Hepatocyte (in vitro differentiated cells): ENCODE measurements around the gene MEGF11.

ENCODE experiments used
- CTCF ChIP-seq: fragments of 200-600 bp; sonication (generic); IDR thresholded peaks from 2 replicates; pipeline ENCODE4 v1.5.1; 2016; ENCODE audit warnings: antibody characterized with exemption, mild to moderate bottlenecking; ENCODE audit not compliant: poor library complexity
- EZH2 ChIP-seq: fragments of 200-600 bp; sonication (generic); IDR thresholded peaks from 2 replicates; pipeline ENCODE4 v1.6.1; 2016; ENCODE audit warnings: antibody characterized with exemption, mild to moderate bottlenecking, borderline replicate concordance
- EZH2phosphoT487 ChIP-seq: fragments of 200-600 bp; sonication (generic); IDR thresholded peaks from one replicate; pipeline ENCODE4 v1.6.1; 2018; ENCODE audit warnings: antibody characterized with exemption, mild to moderate bottlenecking, low read depth, moderate library complexity; ENCODE audit not compliant: unreplicated experiment, severe bottlenecking

DNA sequence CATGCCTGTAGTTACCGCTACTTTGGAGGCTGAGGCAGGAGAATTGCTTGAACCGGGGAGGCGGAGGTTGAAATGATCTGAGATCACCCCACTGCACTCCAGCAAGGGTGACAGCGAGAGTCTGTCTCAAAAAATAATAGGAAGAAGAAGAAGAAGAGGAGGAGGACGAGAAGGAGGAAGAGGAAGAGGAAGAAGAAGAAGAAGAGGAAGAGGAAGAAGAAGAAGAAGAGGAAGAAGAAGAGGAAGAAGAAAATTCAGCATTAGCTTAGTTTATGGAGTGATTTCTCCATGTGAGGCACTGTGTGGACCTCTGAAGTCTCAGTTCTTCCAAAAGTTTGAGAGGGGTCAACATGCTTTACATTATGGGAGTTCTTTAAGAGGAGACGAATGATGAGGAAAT is 17.4 kb upstream of the MEGF11 start:
- no peak for TF ChIP-seq EZH2
- no peak for TF ChIP-seq CTCF
- TF ChIP-seq EZH2phosphoT487: no peak
